Caco-2 (cell line): ENCODE measurements around the gene NIPAL3. TPM values are rescaled to one million over a fixed set of nuclear protein-coding genes. Genes with fewer than 3 reads are reported as not detected.
"Not testable (repeated sequence)": the region's sequence is repeated elsewhere in the genome, so short reads cannot be mapped to it uniquely, and the experiment has no call there.

Experiments
- BruUV-seq: library from RNA; stranded (reverse); fragments of 400-500 nt; replicated peaks from 2 replicates; lab custom pipeline; 2021; lab: Mats Ljungman, UMichigan
- CTCF ChIA-PET: fragments of 300-600 bp; sonication (Branson Sonifier 250); formaldehyde crosslinking; loops from one replicate; lab custom pipeline; 2022; ENCODE audit warnings: antibody characterized with exemption; lab: Charles Lee
- POLR2A ChIA-PET: fragments of 300-600 bp; sonication (Branson Sonifier 250); formaldehyde crosslinking; loops from one replicate; lab custom pipeline; 2022; ENCODE audit warnings: antibody characterized with exemption; lab: Charles Lee
- DNase-seq, 2 experiments: peaks; one replicate each; pipeline versions ENCODE4 v3.0.0 to v3.0.0-alpha.2; 2020 to 2022
- H3K27me3 ChIP-seq: replicated peaks from 2 replicates; pipeline ENCODE4 v1.6.0; 2011; ENCODE audit warnings: low read length; ENCODE audit not compliant: control insufficient read depth, insufficient read depth
- H3K36me3 ChIP-seq: 2 replicates; pipeline ENCODE4 v1.5.1; 2011; ENCODE audit warnings: low read length; ENCODE audit not compliant: control insufficient read depth, insufficient read depth
- H3K4me1 ChIP-seq: fragments of 250-450 bp; sonication (Bioruptor Pico); 2 replicates; pipeline ENCODE4 v1.5.1; 2020; ENCODE audit warnings: mild to moderate bottlenecking
- H3K4me3 ChIP-seq: 2 replicates; pipeline ENCODE4 v1.5.1; 2011; ENCODE audit warnings: low read depth, mild to moderate bottlenecking, control low read depth, low read length
- H3K9me3 ChIP-seq: fragments of 250-450 bp; sonication (Bioruptor Pico); 2 replicates; pipeline ENCODE4 v1.5.1; 2020; ENCODE audit warnings: mild to moderate bottlenecking, moderate library complexity
- H3K27ac Mint-ChIP-seq: one replicate; pipeline ENCODE4 v1.8.0; 2022; ENCODE audit warnings: mixed read lengths; ENCODE audit not compliant: unreplicated experiment
- H3K27me3 Mint-ChIP-seq: one replicate; pipeline ENCODE4 v1.8.0; 2022; ENCODE audit warnings: mixed read lengths; ENCODE audit not compliant: insufficient read depth, unreplicated experiment
- H3K36me3 Mint-ChIP-seq: one replicate; pipeline ENCODE4 v1.8.0; 2022; ENCODE audit warnings: mild to moderate bottlenecking, mixed read lengths; ENCODE audit not compliant: insufficient read depth, unreplicated experiment
- H3K4me1 Mint-ChIP-seq: one replicate; pipeline ENCODE4 v1.8.0; 2022; ENCODE audit warnings: low read depth, mixed read lengths; ENCODE audit not compliant: unreplicated experiment
- H3K4me3 Mint-ChIP-seq: one replicate; pipeline ENCODE4 v1.8.0; 2022; ENCODE audit warnings: mild to moderate bottlenecking, moderate library complexity, mixed read lengths; ENCODE audit not compliant: unreplicated experiment
- H3K9me3 Mint-ChIP-seq: one replicate; pipeline ENCODE4 v1.8.0; 2022; ENCODE audit warnings: mixed read lengths; ENCODE audit not compliant: unreplicated experiment
- CTCF ChIP-seq, 2 experiments: fragments of 200-600 bp in 1 of 2; IDR thresholded peaks; 1 replicate in 1 of 2; 2 replicates in 1 of 2; pipeline versions ENCODE4 v1.5.1 to v1.8.0; 2011 to 2022; ENCODE audit warnings: antibody characterized with exemption in 1 of 2, control low read depth in 1 of 2, inconsistent platforms in 1 of 2, low read depth in 1 of 2, low read length in 1 of 2, mild to moderate bottlenecking in 1 of 2, moderate library complexity in 1 of 2; ENCODE audit not compliant: insufficient read depth in 1 of 2, severe bottlenecking in 1 of 2, unreplicated experiment in 1 of 2
- intact Hi-C: fragments of 100-400 bp; cut with micrococcal nuclease; formaldehyde crosslinking; loops from one replicate; pipeline ENCODE4 v1.10.0; 2022; ENCODE audit not compliant: unreplicated experiment
- total RNA-seq: library from RNA; stranded (reverse); gene quantifications from 2 replicates; pipeline ENCODE4 v1.2.3, GENCODE V29; 2022

Gene NIPAL3
- total RNA-seq, 1 experiment from 2014 or later = 9.2 TPM

GRCh38 chr1:24516506-24516905 is 100.9 kb downstream of the NIPAL3 start:
- peaks cover 17% of the 10 kb centered on the region for H3K36me3 Mint-ChIP-seq
- Histone ChIP-seq H3K36me3 (no peaks in the 10 kb centered on the region), H3K9me3 (no peaks in the 10 kb centered on the region), H3K27me3 (no peaks in the 10 kb centered on the region), H3K4me3 (no peak overlapping the region), H3K4me1 (no peaks in the 10 kb centered on the region)
- ChIA-PET CTCF (interaction anchor here (1.7 kb wide), 1 partner anchor 25 kb away, joined by 4 read pairs; no protein-coding TSS in a partner anchor), POLR2A (no interaction called here)
- H3K9me3 Mint-ChIP-seq = no peaks in the 10 kb centered on the region
- no peak overlapping the region for H3K27ac Mint-ChIP-seq
- no TSS peak for BruUV-seq
- DNase-seq = no peak
- intact Hi-C loops = no loop called here
- TF ChIP-seq CTCF (IDR thresholded peaks at IDR 0.05; ENCODE audit: insufficient read depth in 1 of 2, low read depth in 1 of 2, low read length in 1 of 2, severe bottlenecking in 1 of 2, unreplicated experiment in 1 of 2) = no peak
- H3K27me3 Mint-ChIP-seq = no peaks in the 10 kb centered on the region
- no peaks in the 10 kb centered on the region for H3K4me1 Mint-ChIP-seq
- no peak overlapping the region for H3K4me3 Mint-ChIP-seq

- H3K27me3 ChIP-seq = no peaks in the 10 kb centered on the region
- intact Hi-C loops = no loop called here
- Mint-ChIP-seq H3K27ac (no peak overlapping the region), H3K4me1 (no peaks in the 10 kb centered on the region), H3K4me3 (no peak overlapping the region), H3K9me3 (no peaks in the 10 kb centered on the region), H3K27me3 (no peaks in the 10 kb centered on the region), H3K36me3 (peaks cover 12% of the 10 kb centered on the region)
- no peaks in the 10 kb centered on the region for H3K9me3 ChIP-seq
- DNase-seq = no peak
- POLR2A ChIA-PET = no interaction called here
- CTCF ChIA-PET = no interaction called here
- no peaks in the 10 kb centered on the region for H3K36me3 ChIP-seq
- no peaks in the 10 kb centered on the region for H3K4me1 ChIP-seq
- H3K4me3 ChIP-seq = no peak overlapping the region
- no peak for TF ChIP-seq CTCF (IDR thresholded peaks at IDR 0.05; ENCODE audit: insufficient read depth in 1 of 2, low read depth in 1 of 2, low read length in 1 of 2, severe bottlenecking in 1 of 2, unreplicated experiment in 1 of 2)
- BruUV-seq = no TSS peak
These were observed 102.3 kb downstream of the NIPAL3 start for GRCh38 chr1:24517898-24518297.

- DNase-seq, H3K4me1 ChIP-seq, H3K4me1 Mint-ChIP-seq, CTCF ChIA-PET, H3K4me3 Mint-ChIP-seq, intact Hi-C loops, POLR2A ChIA-PET, H3K9me3 Mint-ChIP-seq, H3K9me3 ChIP-seq, H3K36me3 ChIP-seq, H3K4me3 ChIP-seq, BruUV-seq, H3K27me3 Mint-ChIP-seq, H3K27ac Mint-ChIP-seq, H3K27me3 ChIP-seq: not testable (repeated sequence)
- H3K36me3 Mint-ChIP-seq = peaks cover 12% of the 10 kb centered on the region
These were observed 104.7 kb downstream of the NIPAL3 start for GRCh38 chr1:24520282-24520681.

Other genes with a start within 250 kb of the NIPAL3 start
- gene IFNLR1, start 228.5 kb upstream of the NIPAL3 start, total RNA-seq = 5.4 and 6.1 TPM in 2 replicates
- 2.3 and 2.7 TPM in 2 replicates for gene GRHL3, start 96.4 kb upstream of the NIPAL3 start, total RNA-seq
- 6.2 and 8.6 TPM in 2 replicates for gene STPG1, start 2.0 kb upstream of the NIPAL3 start, total RNA-seq
- 9.9 and 10.2 TPM in 2 replicates for gene RCAN3, start 87.0 kb downstream of the NIPAL3 start, total RNA-seq
- gene NCMAP, start 140.3 kb downstream of the NIPAL3 start, total RNA-seq = 0.35 and 0.43 TPM in 2 replicates
- 126 and 128 TPM in 2 replicates for gene SRRM1, start 227.5 kb downstream of the NIPAL3 start, total RNA-seq